Iris pigment epithelial cell (primary cell): ENCODE measurements around the gene UVSSA.

Experiments
- DNase-seq: peaks from one replicate; pipeline ENCODE4 v3.0.0-alpha.2; 2011; ENCODE audit warnings: low read depth

Gene UVSSA, protein sequence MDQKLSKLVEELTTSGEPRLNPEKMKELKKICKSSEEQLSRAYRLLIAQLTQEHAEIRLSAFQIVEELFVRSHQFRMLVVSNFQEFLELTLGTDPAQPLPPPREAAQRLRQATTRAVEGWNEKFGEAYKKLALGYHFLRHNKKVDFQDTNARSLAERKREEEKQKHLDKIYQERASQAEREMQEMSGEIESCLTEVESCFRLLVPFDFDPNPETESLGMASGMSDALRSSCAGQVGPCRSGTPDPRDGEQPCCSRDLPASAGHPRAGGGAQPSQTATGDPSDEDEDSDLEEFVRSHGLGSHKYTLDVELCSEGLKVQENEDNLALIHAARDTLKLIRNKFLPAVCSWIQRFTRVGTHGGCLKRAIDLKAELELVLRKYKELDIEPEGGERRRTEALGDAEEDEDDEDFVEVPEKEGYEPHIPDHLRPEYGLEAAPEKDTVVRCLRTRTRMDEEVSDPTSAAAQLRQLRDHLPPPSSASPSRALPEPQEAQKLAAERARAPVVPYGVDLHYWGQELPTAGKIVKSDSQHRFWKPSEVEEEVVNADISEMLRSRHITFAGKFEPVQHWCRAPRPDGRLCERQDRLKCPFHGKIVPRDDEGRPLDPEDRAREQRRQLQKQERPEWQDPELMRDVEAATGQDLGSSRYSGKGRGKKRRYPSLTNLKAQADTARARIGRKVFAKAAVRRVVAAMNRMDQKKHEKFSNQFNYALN

DNA sequence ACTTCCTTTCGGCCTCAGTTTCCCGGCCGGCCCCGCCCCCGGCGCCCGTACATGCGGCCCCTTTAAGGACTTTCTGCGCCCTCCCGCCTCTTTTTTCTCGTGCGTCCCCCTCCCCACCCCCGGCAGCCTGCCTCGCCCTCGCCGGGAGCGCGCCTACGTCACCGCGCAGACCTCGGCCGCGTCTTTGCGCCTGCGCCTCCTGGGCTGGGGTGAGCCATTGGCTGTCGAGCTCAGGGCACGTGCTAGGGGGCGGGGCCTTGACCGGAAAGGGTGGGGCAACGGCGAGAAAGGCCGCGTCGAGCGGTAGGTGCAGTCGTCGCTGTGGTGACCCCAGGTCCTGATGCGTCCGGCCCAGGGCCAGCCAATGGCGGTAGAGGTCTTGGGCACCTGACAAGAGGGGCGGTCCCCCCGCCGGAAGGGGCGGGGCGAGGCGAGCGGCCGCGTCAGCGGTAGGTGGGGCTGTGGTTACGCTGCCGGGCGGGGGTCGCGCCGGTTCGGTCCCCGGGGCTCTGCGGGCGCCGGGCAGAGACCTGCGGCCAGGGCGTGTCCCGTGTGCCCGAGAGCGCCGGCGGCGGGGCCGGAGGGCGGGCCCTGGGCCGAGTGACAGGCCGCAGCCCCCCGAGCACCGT lies at the start of gene UVSSA:
Gene UVSSA (plus strand): TSS at position 428 of the 629 bp plus-strand sequence. CDS start 884 bp downstream, outside the sequence.
- peak; percentile 100 for DNase-seq

DNA sequence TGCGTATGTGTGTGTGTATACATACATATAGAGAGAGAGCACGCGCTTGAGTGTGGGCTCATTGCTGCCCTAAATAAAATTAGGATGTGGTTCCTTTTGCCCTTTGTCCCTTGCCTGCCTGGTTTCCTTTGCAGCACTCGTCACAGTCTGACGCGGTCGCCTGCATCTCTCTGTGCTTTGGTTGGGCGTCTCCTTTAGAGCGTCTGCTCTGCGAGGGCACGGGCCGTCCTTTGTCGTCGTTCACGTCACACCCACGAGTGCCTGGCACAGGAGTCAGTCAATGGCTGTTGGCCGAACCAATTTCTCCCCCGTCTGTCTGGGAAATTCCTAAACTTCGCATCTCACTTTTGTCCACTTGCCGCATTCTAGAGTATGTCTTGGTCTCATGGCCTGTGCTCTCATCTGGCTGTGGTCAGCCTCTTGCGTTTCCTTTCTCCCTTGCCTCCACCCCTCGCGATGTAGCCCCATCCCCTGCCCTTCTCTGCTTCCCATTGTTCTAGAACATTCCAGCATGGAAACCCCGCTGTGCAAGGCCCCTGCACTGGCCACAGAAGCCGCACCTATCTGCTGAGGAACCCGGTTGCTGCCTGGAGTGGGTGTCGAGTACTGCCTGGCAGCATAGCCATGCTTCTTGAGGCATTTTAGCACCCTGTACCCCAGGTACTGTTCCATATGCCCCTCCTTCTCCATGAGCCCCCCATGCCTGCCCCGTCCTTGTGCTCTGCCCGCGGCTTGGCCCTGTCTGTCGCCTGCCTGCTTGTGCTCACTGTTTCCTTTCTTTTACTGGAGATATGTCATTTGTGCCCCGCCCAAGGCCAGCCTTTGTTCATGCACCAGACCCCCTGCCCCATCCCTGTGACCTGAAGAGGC lies 49.3 kb upstream of the UVSSA start:
- DNase-seq, result no peak

DNA sequence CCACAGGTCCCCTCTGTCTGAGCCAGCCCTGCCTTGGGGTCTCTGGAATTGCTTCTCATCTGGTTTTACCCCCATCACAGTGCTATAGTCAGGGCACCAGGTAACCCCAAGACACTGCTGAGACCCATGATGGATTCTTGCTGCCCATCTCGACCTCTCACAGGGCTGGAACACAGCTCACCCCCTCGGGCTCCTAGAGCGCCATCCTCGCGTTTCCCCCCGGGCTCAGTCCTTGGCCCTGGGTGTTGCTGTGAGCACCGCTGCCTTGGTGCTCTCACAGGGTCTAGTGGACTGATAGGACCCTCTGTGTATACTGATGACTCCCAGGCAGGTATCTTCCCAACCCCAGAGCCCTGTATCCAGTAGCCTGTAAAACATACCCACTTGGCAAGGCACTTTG lies 48.5 kb upstream of the UVSSA start:
- no peak for DNase-seq

DNA sequence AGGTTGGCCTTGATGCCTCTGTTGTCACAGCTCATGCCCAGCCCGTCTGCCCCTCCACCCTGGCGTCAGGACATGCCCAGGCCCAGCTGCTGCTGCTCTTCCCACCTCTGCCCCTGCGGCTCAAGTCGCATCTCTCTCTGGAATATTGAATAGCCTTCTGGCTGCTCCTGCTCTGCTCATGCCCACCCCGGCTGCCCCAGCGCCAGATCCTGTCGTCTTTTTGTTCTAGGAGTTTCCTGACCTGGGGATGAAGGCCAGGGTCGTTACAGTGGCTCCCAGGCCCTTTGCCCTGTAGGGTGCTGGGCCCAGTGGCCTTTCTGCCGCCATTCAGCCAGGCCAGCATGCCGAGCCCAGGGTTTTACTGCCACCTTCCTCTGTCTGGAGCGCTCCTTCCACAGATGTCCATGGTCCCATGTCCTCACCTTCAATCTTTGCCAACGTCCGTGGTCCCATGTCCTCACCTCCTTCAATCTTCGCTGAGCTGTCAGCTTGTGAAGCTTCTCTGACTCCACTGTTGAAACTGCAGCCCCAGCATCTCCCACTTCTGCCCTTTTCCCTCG lies 47.6 kb upstream of the UVSSA start:
- no peak for DNase-seq

DNA sequence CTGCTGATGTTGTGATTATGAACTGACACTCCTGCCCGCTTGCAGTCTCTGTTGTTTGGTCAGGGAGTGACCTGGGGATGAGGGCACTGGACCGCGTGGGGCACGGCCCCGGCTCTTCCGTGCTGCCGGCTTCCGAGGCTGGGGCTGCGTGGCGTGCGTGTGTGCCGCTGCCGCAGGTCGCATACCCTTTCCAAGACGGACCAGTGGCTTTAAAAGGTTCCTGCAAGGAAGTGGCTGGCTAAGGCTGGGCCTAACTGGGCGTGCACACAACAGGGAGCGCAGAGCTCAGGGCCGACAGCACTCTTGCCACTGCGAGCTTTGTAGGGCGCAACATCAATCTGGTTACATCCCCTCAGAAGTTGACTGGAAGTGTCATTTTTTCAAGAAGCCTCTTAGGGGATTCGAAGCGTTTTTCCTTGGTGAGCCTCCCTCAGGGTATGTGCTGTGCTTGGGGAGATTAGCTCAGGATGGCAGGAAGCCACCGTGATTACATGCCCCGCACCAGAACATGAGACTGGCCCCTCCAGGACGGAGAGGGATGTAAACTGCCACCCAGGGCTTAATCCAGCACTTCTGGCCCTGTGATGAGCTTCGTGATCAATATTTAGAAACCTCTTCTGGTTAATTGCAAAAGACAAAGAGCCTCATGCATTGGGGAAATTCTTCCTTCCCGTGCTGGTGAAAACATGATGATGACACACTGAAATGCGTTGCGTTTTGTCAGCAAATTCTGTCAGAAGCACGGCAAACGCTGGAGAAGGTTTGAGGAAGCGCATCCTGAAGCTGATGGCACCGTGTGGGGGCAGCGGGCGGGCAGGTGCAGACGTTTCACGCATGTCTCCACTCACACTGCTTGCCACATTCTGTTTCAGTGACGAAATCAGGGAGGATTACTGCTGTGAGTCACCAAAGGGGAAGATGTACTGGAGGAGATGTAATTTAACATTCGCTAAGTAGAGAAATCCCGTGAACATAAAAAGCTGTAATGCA lies 46.2 kb upstream of the UVSSA start:
- DNase-seq, result peak; percentile 95

DNA sequence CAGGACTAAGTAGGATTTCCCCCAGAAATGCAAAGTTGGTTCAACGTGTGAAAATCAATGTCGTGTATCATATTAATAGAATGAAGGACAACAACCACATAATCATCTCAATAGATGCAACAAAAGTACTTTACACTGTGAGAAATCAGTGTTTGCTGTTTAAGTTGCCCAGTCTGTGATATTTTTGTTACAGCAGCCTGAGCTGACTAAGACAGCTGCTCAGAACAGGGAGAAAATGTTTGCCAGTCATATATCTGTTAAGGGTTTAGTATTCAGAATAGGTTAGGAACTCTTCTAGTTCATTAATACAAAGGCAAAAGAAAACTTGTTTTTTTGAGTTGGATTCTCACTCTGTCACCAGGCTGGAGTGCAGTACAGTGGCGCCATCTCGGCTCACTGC lies 44.8 kb upstream of the UVSSA start:
- DNase-seq, result no peak

DNA sequence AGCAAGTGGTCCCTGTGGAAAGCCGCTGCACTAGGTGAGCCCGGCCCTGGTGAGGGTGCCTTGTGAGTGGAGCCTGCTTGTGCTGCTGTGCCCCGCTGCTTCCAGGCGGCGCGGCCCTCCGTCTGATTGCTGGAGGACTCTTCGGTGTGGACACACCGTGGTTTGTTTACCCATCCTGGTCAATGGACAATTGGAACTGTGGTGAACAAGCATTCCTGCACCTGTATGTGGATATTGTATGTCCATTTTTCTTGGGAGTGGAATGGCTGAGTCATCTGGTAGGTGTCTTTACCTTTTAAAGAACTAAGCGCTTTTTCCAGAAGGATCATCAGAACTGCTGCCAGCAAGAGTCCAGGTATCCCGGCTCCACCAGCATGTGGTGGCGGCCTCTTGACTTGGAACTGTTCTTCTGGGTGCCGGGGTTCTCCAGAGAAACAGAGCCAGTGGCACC lies 41.7 kb upstream of the UVSSA start:
- no peak for DNase-seq

DNA sequence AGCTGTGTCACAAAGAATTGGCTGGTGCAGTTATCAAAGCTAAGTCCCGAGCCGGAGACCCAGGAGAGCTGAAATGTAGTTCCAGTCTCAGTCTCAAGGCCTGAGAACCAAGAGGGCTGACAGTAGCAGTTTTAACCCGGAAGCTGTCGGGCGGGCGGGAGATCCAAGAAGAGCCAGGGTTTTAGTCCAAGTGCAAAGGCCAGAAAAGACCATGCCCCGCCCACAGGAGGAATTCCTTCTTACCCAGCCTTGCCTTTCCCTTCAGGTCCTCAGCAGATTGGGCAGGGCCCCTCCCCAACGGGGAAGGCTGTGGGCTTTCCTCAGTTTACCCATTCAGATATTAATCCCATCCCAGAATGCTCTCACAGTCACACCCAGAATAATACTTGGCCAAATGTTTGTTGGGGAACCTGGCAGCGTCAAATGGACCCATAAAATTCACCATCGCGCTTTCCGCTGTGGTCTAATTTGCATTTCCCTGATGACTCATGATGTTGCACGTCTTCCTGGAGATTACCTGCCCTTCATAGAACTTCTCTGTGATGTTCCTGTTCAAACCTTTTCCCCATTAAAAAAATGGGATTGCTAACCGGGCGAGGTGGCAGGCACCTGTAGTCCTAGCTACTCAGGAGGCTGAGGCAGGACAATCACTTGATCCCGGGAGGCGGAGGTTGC lies 41.1 kb upstream of the UVSSA start:
- no peak for DNase-seq

DNA sequence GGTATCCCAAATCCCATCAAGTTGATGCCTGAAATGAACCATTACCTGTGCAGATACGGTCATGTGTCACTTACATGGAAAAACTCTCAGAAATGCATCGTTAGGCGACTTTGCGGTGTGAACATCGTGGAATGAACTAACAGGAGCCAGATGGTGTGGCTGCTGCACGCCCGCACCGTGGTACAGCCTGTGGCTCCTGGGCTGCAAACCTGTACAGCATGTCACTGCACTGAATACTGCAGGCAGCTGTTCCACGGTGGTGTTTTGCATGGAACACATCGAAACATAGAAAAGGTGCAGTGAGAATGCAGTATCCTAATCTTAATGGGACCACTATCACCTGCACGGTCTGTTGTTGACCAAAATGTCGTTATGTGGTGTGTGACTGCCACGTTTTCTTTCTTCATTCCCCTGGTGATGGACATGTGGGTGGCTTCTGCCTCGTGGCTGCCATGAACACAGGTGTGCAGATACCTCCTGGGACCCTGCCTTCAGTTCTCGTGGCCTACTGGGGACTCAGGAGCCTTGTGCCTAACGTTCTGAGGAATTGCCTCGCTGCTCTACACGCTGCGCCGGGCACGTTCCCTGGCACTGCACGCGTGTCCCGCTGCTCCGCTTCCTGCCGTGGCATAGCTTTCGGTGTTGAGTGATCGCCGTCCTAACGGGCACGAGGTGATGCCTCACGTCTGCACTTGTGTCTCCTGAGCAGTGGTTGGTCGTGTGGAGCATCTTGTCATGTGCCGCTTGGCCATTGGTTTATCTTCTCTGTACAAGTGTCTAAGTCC lies 38.9 kb upstream of the UVSSA start:
- DNase-seq, result no peak

DNA sequence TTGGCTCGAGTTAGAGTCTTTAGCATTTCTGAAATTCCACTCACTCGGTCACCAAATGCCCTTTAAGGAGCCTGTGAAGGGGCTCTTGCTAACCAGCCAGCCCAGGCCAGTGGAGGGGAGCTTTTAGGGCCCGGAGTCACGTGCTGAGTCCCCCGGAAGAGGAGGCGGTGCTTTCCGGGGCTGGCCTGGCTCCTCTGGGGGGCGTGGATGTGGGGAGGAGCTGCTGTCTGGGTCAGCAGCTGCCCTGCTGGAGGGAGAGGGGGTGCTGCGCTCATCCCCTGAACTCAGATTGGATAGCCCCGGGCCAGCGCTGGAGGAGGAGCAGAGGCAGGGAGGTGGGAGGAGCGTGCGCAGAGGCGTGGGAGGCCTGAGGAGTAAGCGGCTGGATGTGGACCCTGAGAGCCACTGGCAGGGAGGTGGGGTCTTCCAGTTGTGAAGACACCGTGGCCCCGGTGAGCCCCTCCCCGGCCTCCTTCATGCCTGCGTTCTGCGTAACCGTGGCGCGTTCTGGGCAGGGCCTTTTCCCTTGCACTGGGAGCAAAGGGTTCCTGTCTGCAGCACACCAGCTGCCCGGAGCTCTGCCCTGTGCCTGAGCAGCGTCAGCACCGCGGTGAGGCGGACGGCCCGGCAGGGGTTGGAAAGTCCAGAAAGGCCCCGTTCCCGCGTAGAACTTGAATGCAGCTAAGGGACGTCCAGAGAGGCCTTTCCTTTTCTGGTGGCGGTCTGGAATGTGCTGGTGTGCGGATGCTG lies 37.6 kb upstream of the UVSSA start:
- DNase-seq, result peak; percentile 98

DNA sequence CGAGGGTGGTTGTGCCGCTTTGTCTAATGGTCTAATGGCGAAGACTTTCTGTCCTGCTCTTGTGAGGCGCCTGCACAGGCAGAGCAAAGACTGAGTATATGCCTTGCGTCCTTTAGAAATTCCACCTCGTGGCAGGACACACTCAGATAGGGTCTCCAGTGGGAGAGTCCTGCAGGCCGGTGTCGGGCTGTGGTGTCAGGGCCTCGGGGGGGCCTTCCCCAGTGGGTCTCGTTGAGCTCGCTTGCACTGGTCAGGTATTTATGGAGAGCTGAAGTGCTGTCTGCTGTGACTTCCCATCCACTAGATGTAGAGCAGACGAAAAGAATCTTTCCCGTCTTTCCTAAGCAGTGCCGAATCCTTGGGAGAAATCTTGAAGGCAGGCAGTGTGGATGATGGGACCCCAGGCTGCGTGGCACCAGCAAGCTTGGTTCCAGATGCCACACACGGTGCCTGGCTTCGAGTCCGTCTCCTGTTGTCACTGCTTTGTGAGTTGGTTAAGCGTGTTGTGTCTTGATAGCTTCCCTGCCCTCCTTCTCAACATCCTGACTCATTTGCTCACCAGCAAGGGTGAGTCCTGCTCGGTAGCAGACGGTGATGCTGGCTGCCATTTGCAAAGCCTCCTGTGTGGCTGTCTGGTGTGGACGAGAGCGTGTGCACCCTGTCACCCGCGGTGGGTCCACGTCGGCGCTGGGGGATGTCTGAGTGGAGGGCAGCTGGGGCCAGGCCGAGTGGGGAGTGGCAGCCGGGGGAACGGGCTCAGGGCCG lies 36.8 kb upstream of the UVSSA start:
- peak; percentile 45 for DNase-seq

DNA sequence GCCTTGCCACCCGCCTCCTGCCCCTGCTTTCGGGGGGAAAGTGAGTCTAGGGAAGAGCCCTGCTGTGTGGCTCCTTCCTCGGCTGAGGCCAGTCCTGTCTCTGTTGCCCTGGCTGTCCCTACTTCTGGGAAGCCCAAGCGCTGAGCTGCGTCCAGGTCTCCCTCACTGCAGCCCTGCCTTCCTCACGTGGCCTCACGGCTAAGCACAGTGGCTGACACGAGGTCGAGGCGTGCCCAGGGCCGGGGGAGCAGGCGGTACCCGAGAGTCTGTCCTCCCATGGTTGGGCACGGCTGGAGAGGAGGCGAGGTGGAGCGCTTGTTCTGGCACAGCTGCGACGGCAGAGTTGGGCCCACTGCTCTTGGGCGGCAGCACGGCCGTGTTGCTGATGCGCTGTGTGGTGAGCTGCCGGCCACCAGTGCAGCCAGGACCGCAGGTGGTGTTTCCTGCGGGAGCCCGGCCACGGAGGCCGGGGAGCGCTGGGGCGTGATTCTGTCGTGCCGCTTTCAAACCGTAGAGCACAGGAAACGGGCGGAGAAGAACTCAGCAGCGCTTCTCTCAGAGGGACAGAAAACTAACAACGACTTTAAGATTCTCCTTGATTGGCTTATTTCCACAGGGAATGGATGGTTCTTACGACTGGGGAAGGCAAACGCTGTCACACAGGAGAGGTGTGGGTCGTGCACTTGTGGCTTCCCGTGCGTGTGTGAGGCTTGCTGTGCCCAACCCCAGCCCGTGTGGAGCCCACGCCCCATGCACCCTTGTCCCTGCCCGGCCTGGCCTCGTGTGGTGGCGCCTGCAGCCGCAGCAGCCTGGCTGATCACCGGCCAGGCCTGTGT lies 36.0 kb upstream of the UVSSA start:
- DNase-seq, result no peak

DNA sequence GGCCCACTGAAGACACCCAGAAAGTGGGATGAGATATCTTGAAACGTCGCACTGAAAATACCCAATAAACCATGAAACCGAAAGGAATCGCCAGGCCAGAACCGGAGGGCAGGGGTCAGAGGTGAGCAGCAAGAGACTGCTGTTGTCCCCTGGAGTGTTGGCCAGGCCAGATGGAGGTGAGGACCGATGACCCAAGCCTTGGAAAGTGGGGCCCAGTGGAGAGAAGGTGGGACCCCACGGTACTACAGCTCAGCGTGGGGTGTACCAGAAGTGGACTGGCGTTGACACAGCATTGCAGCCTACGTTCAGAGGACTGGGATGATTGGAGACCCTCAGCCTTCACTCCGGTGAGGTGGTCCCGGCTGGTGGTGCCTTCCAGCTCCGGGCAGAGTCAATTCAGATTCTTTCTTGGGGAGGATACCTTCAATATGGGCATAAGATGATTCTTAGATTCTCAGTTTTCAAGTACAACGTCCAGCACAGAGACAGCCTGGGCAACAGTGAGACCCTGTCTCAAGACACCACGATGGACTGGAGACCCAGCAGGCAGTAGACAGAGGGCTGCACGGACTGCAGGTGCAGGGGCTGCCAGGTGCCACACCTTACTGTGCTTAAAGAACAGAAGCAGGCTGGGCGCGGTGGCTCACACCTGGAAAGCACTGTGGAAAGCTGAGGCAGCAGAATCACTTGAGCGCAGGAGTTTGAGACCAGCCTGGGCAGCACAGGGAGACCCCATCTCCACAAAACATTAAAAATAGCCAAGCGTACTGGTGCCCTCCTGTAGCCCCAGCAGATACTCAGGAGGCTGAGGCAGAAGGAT lies 34.0 kb upstream of the UVSSA start:
- no peak for DNase-seq

DNA sequence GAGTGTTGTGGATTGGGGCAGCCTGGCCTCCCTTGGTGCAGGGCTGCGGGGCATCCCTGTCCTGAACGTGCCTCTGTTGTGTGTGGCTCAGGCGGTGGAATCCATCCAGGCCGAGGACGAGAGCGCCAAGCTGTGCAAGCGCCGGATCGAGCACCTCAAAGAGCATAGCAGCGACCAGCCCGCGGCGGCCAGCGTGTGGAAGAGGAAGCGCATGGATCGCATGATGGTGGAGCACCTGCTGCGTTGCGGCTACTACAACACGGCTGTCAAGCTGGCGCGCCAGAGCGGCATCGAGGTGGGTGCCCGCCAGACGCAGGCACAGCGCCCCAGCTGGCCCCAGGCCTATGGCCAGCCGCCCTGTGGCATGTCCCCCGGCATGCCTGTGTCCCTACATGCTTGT lies 31.7 kb upstream of the UVSSA start:
- DNase-seq, result no peak

DNA sequence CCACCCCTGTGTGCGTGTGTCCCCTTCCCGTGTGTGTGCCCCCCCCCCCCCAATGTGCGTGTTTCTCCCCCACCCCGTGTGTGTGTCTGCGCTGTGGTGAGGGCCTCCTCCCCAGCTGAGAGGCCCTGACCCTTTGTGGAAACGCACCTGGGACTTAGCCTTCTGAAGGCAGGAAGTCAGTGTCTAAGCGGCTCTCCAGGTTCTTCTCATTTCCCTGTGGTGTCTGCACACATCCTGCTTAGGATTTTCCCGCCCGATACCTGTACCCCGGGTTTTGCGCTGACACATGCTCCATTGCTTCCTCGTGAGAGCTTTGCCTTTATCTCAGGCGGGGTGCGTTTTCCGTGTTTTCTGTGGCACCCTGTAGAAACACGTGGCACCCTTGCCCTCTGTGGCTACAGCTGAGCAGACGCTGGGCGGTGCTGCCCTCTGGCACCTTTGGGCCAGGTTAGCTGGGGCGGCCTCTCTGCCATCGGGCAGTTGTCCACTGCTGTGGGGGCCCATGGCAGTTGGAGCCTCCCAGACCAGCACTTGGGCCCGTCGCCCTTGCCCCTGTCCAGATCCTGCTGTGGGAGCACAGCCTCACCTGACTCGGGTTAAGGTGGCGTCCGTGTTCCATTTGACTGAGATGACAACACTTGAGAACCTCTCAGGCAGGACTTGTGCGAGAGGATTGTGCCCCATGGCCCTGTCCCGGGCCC lies 31.0 kb upstream of the UVSSA start:
- no peak for DNase-seq
